GM12878 (cell line): Measurements from ENCODE around the gene PPL. TPM values are rescaled to one million over a fixed set of nuclear protein-coding genes. Genes with fewer than 3 reads are reported as not detected.

Source experiments
- ATAC-seq: fragments of 200-7000 bp; cut with Tn5 transposase; 3 replicates; pipeline ENCODE4 v1.9.1; 2020; ENCODE audit warnings: mild to moderate bottlenecking, moderate library complexity
- BruUV-seq: library from RNA; stranded (reverse); fragments of 400-500 nt; replicated peaks from 2 replicates; lab custom pipeline; 2021; lab: Mats Ljungman, UMichigan
- CTCF ChIA-PET: fragments of 300-600 bp; sonication (Branson Sonifier 250); formaldehyde crosslinking; extraction: SDS; loops from one replicate; lab custom pipeline; 2021; ENCODE audit warnings: inconsistent platforms; lab: Yijun Ruan, JAX
- POLR2A ChIA-PET: fragments of 350-600 bp; formaldehyde crosslinking; extraction: SDS; loops from one replicate; lab custom pipeline; 2021; ENCODE audit warnings: inconsistent platforms; lab: Charles Lee
- RAD21 ChIA-PET: fragments of 300-600 bp; sonication (Branson Sonifier 250); formaldehyde crosslinking; loops from one replicate; lab custom pipeline; 2023; ENCODE audit warnings: antibody characterized with exemption; ENCODE audit not compliant: unreplicated experiment; lab: Charles Lee
- SMC1A ChIA-PET: fragments of 300-600 bp; sonication (Branson Sonifier 250); formaldehyde crosslinking; loops from one replicate; lab custom pipeline; 2023; ENCODE audit not compliant: unreplicated experiment, uncharacterized antibody; lab: Charles Lee
- DNase-seq: peaks from one replicate; pipeline ENCODE4 v3.0.0-alpha.2; 2011; ENCODE audit warnings: low read depth, low spot score
- FAIRE-seq: peaks from 3 replicates; lab custom pipeline; 2011; peaks lifted over from hg19 to GRCh38; lab: Jason Lieb, UNC
- H2AFZ ChIP-seq: 2 replicates; pipeline ENCODE4 v1.6.0; 2011; ENCODE audit warnings: low read depth, low read length, control low read depth; ENCODE audit not compliant: control insufficient read depth
- H3K27ac ChIP-seq: 2 replicates; pipeline ENCODE4 v1.5.1; 2011; ENCODE audit warnings: control low read depth; ENCODE audit not compliant: control insufficient read depth, insufficient read depth
- H3K27me3 ChIP-seq, 2 experiments: replicated peaks in 1 of 2; 2 replicates each; pipeline versions ENCODE4 v1.6.0 to v1.6.1; 2011; ENCODE audit warnings: low read length in 1 of 2; ENCODE audit not compliant: control insufficient read depth in 2 of 2, insufficient read depth in 2 of 2
- H3K36me3 ChIP-seq, 2 experiments: 2 replicates each; pipeline ENCODE4 v1.5.1; 2011; ENCODE audit warnings: low read length in 1 of 2; ENCODE audit not compliant: control insufficient read depth in 2 of 2, insufficient read depth in 2 of 2
- H3K4me1 ChIP-seq: 2 replicates; pipeline ENCODE4 v1.6.1; 2011; ENCODE audit warnings: mild to moderate bottlenecking, low read length, moderate library complexity, mixed read lengths; ENCODE audit not compliant: control insufficient read depth, insufficient read depth
- H3K4me2 ChIP-seq: 2 replicates; pipeline ENCODE4 v1.6.0; 2011; ENCODE audit warnings: control low read depth; ENCODE audit not compliant: control insufficient read depth, insufficient read depth
- H3K4me3 ChIP-seq: fragments of 200-600 bp; sonication (generic); 2 replicates; pipeline ENCODE4 v1.5.1; 2016
- H3K79me2 ChIP-seq: 2 replicates; pipeline ENCODE4 v1.6.0; 2011; ENCODE audit warnings: low read length; ENCODE audit not compliant: control insufficient read depth, insufficient read depth
- H3K9ac ChIP-seq: 2 replicates; pipeline ENCODE4 v1.8.0; 2011; ENCODE audit warnings: low read length, control low read depth, mixed read lengths; ENCODE audit not compliant: control insufficient read depth, insufficient read depth
- H3K9me3 ChIP-seq: replicated peaks from 3 replicates; pipeline ENCODE4 v1.5.1; 2011; ENCODE audit warnings: mild to moderate bottlenecking, low read length; ENCODE audit not compliant: control insufficient read depth, insufficient read depth
- H4K20me1 ChIP-seq: 2 replicates; pipeline ENCODE4 v1.6.0; 2011; ENCODE audit not compliant: control insufficient read depth, insufficient read depth
- EED ChIP-seq: sonication (generic); IDR thresholded peaks from 2 replicates; pipeline ENCODE4 v1.6.1; 2016; ENCODE audit warnings: antibody characterized with exemption, low read depth
- MXI1 ChIP-seq: fragments of 150-350 bp; IDR thresholded peaks from 2 replicates; pipeline ENCODE4 v1.6.1; 2011; ENCODE audit warnings: low read depth, mild to moderate bottlenecking, inconsistent platforms, low read length, improper control_type of control experiment
- NFYA ChIP-seq: IDR thresholded peaks from 2 replicates; pipeline ENCODE4 v1.6.1; 2011; ENCODE audit warnings: low read depth, mild to moderate bottlenecking, low read length, improper control_type of control experiment, borderline replicate concordance
- POLR2A ChIP-seq: IDR thresholded peaks from 2 replicates; pipeline ENCODE4 v1.6.1; 2011; ENCODE audit warnings: low read depth, mild to moderate bottlenecking, low read length
- ZNF274 ChIP-seq: IDR thresholded peaks from one replicate; pipeline ENCODE4 v1.8.0; 2011; ENCODE audit not compliant: insufficient read length, insufficient read depth
- WGBS: methylation state at CpG from one replicate; pipeline ENCODE4 v1.1.6; 2016; ENCODE audit warnings: low lambda C conversion rate; ENCODE audit not compliant: insufficient replicate concordance, insufficient coverage; ENCODE audit errors: missing lambda C conversion rate; 5-methylcytosine and 5-hydroxymethylcytosine counted together
- in situ Hi-C: fragments of 300-500 bp; cut with MboI; formaldehyde crosslinking; loops from 9 replicates; pipeline ENCODE4 v1.14.3; 2018; ENCODE audit warnings: mixed read lengths
- intact Hi-C: fragments of 100-400 bp; cut with micrococcal nuclease; formaldehyde crosslinking; loops from one replicate; pipeline ENCODE4 v1.14.2; 2022; ENCODE audit not compliant: unreplicated experiment
- polyA plus RNA-seq, 11 experiments: library from polyadenylated mRNA; depleted of rRNA in 4 of 11; unstranded in 6 of 11; stranded (reverse) in 5 of 11; fragments of >200 nt; fragmentation: Nextera tagmentation in 4 of 11; fragmentation: Illumina TruSeq in 1 of 11; extraction: Ambion mirVana in 4 of 11; extraction: Trizol in 1 of 11; gene quantifications; 1 replicate in 1 of 11; 2 replicates in 10 of 11; pipeline versions ENCODE4 v1.2.1 to v1.2.3, GENCODE V29; 2011 to 2016; ENCODE audit warnings: inconsistent platforms in 2 of 11, missing spikeins in 2 of 11, low read depth in 1 of 11
- total RNA-seq, 4 experiments: library from RNA; depleted of rRNA in 3 of 4; stranded (reverse); fragments of >200 nt in 3 of 4; fragmentation: Illumina TruSeq in 1 of 4; extraction: Trizol in 1 of 4; gene quantifications; 2 replicates each; pipeline versions ENCODE4 v1.2.1 to v1.2.3, GENCODE V29; 2013 to 2021

Gene PPL
- total and polyA plus RNA-seq, 10 of the 15 experiments (the other 5 are each of a cell fraction or from before 2014, with no cell fraction given), result 0.03 to 0.47 (median 0.05) TPM; not detected in 2

- BruUV-seq, result no TSS peak
- no peak overlapping the region for H3K4me3 ChIP-seq
- ATAC-seq, result no peak
- ChIA-PET CTCF (no interaction called here), SMC1A (no interaction called here), RAD21 (no interaction called here), POLR2A (no interaction called here)
- peaks cover 0 to 10% of the 10 kb centered on the region in 2 experiments; a peak in 3 of 4 replicates for H3K36me3 ChIP-seq
- H3K4me2 ChIP-seq, result no peak overlapping the region
- intact Hi-C loops (no loop called here), in situ Hi-C loops (no loop called here)
- H3K4me1 ChIP-seq, result no peaks in the 10 kb centered on the region
- no peak overlapping the region for H2AFZ ChIP-seq
- H3K27me3 ChIP-seq, result no peaks in the 10 kb centered on the region
- H3K27ac ChIP-seq, result no peak overlapping the region
- no peaks in the 10 kb centered on the region for H3K79me2 ChIP-seq
- no peak overlapping the region for H3K9ac ChIP-seq
- no peak for TF ChIP-seq MXI1
- TF ChIP-seq POLR2A, result 0 out of 2 replicates have a peak, but pooled peaks have one; percentile 15
- WGBS, result 96% methylated on average over 45 of the region's 45 CpGs
- H4K20me1 ChIP-seq, result no peaks in the 10 kb centered on the region
- H3K9me3 ChIP-seq, result no peaks in the 10 kb centered on the region
- DNase-seq, result no peak
- no peak for FAIRE-seq
Measured at GRCh38 chr16:4884972-4885874, 51.7 kb downstream of the PPL start.

GRCh38 chr16:4884209-4884608, 52.7 kb downstream of the PPL start:
- Histone ChIP-seq H4K20me1 (no peaks in the 10 kb centered on the region), H2AFZ (no peak overlapping the region), H3K9me3 (no peaks in the 10 kb centered on the region), H3K79me2 (no peaks in the 10 kb centered on the region), H3K9ac (no peak overlapping the region), H3K4me3 (no peak overlapping the region), H3K4me1 (no peaks in the 10 kb centered on the region), H3K36me3 (peaks cover 4 to 16% of the 10 kb centered on the region in 2 experiments; a peak in 3 of 4 replicates), H3K27ac (no peak overlapping the region), H3K27me3 (no peaks in the 10 kb centered on the region), H3K4me2 (no peak overlapping the region)
- no peak for FAIRE-seq
- WGBS, result 94% methylated on average over 34 of the region's 34 CpGs
- SMC1A ChIA-PET, result no interaction called here
- intact Hi-C loops, result no loop called here
- TF ChIP-seq EED, result no peak
- TF ChIP-seq ZNF274, result no peak
- no peak for TF ChIP-seq NFYA
- CTCF ChIA-PET, result no interaction called here
- ATAC-seq, result no peak
- in situ Hi-C loops, result no loop called here
- POLR2A ChIA-PET, result no interaction called here
- BruUV-seq, result no TSS peak
- RAD21 ChIA-PET, result no interaction called here
- no peak for DNase-seq
